K562 (cell line): ENCODE measurements around the gene SLC11A1. TPM values are rescaled to one million over a fixed set of nuclear protein-coding genes. Genes with fewer than 3 reads are reported as not detected.

Source experiments
- ATAC-seq: fragments of 200-7000 bp; cut with Tn5 transposase; 3 replicates; pipeline ENCODE4 v1.9.1; 2020; ENCODE audit warnings: moderate library complexity
- BruUV-seq: library from RNA; stranded (reverse); fragments of 400-500 nt; replicated peaks from 2 replicates; lab custom pipeline; 2021; lab: Mats Ljungman, UMichigan
- CTCF ChIA-PET: fragments of 300-600 bp; formaldehyde crosslinking; extraction: SDS; loops from one replicate; lab custom pipeline; 2021; ENCODE audit warnings: low intra/inter-chr PET ratio; lab: Yijun Ruan, JAX
- POLR2A ChIA-PET: fragments of 300-600, 350-650 bp; sonication (Branson Sonifier 250); formaldehyde crosslinking; extraction: SDS; loops from one replicate; lab custom pipeline; 2021; ENCODE audit warnings: antibody characterized with exemption, inconsistent platforms; lab: Yijun Ruan, JAX
- DNase-seq, 4 experiments: peaks; one replicate each; pipeline versions ENCODE4 v3.0.0 to v3.0.0-alpha.2; 2011 to 2018; ENCODE audit warnings: low spot score in 3 of 4, mixed read lengths in 3 of 4; ENCODE audit errors: extremely low read depth in 1 of 4
- FAIRE-seq: peaks from 2 replicates; lab custom pipeline; 2011; peaks lifted over from hg19 to GRCh38; lab: Jason Lieb, UNC
- H2AFZ ChIP-seq: 2 replicates; pipeline ENCODE4 v1.6.0; 2011; ENCODE audit warnings: low read depth, low read length, control low read depth, inconsistent platforms
- H3K27ac ChIP-seq: fragments of 200-600 bp; 3 replicates; pipeline ENCODE4 v1.8.0; 2011; ENCODE audit warnings: low read depth, mild to moderate bottlenecking, control low read depth, inconsistent platforms, low read length, moderate library complexity, mixed read lengths; ENCODE audit errors: extremely low read depth
- H3K27me3 ChIP-seq, 2 experiments: fragments of 300-600 bp in 1 of 2; 2 replicates in 1 of 2; 3 replicates in 1 of 2; pipeline versions ENCODE4 v1.6.0 to v1.8.0; 2011; ENCODE audit warnings: inconsistent platforms in 2 of 2, low read length in 2 of 2, mild to moderate bottlenecking in 1 of 2, mixed read lengths in 1 of 2, moderate library complexity in 1 of 2; ENCODE audit not compliant: control insufficient read depth in 2 of 2, insufficient read depth in 2 of 2
- H3K36me3 ChIP-seq: fragments of 300-600 bp; 3 replicates; pipeline ENCODE4 v1.8.0; 2011; ENCODE audit warnings: mild to moderate bottlenecking, low read length, inconsistent platforms; ENCODE audit not compliant: control insufficient read depth, insufficient read depth
- H3K4me1 ChIP-seq, 2 experiments: fragments of 200-600 bp in 1 of 2; replicated peaks in 1 of 2; 2 replicates in 1 of 2; 3 replicates in 1 of 2; pipeline versions ENCODE4 v1.5.1 to v1.8.0; 2011; ENCODE audit warnings: inconsistent platforms in 2 of 2, low read length in 2 of 2, mild to moderate bottlenecking in 1 of 2, mixed read lengths in 1 of 2, moderate library complexity in 1 of 2; ENCODE audit not compliant: control insufficient read depth in 2 of 2, insufficient read depth in 2 of 2
- H3K4me2 ChIP-seq: 2 replicates; pipeline ENCODE4 v1.6.1; 2011; ENCODE audit warnings: low read length, control low read depth, inconsistent platforms, mixed read lengths; ENCODE audit not compliant: insufficient read depth
- H3K4me3 ChIP-seq: fragments of 200-600 bp; sonication (generic), shearing (Covaris generic); 2 replicates; pipeline ENCODE4 v1.5.1; 2016; ENCODE audit warnings: control low read depth, inconsistent platforms
- H3K79me2 ChIP-seq: fragments of 200-600 bp; 3 replicates; pipeline ENCODE4 v1.8.0; 2011; ENCODE audit warnings: low read length, inconsistent platforms; ENCODE audit not compliant: control insufficient read depth, insufficient read depth
- H3K9ac ChIP-seq, 2 experiments: 2 replicates each; pipeline versions ENCODE4 v1.6.0 to v1.6.1; 2011; ENCODE audit warnings: low read depth in 2 of 2, low read length in 2 of 2, control low read depth in 1 of 2, inconsistent platforms in 1 of 2, mild to moderate bottlenecking in 1 of 2, mixed read lengths in 1 of 2; ENCODE audit not compliant: insufficient read depth in 1 of 2
- H3K9me1 ChIP-seq: one replicate; pipeline ENCODE4 v1.6.0; 2011; ENCODE audit warnings: inconsistent platforms, mild to moderate bottlenecking, low read length, moderate library complexity; ENCODE audit not compliant: control insufficient read depth, insufficient read depth
- H3K9me3 ChIP-seq: replicated peaks from 2 replicates; pipeline ENCODE4 v1.5.1; 2011; ENCODE audit warnings: low read depth, low read length, inconsistent platforms; ENCODE audit not compliant: control insufficient read depth, insufficient read depth
- H4K20me1 ChIP-seq: replicated peaks from 2 replicates; pipeline ENCODE4 v1.6.1; 2011; ENCODE audit warnings: low read length, inconsistent platforms, mixed read lengths; ENCODE audit not compliant: control insufficient read depth, insufficient read depth
- E4F1 ChIP-seq: fragments of 250-450 bp; sonication (Bioruptor Pico); IDR thresholded peaks from 2 replicates; pipeline ENCODE4 v1.5.0; 2021; ENCODE audit warnings: mild to moderate bottlenecking, borderline replicate concordance
- HIVEP1 ChIP-seq: fragments of 250-450 bp; sonication (Bioruptor Pico); IDR thresholded peaks from 2 replicates; pipeline ENCODE4 v1.4.0; 2020; ENCODE audit warnings: mild to moderate bottlenecking
- WGBS: fragments of 100-300 bp; shearing (Covaris generic); methylation state at CpG from one replicate; pipeline ENCODE4 v1.1.6; 2016; ENCODE audit warnings: low coverage, mixed read lengths; ENCODE audit not compliant: insufficient coverage; ENCODE audit errors: missing lambda C conversion rate; 5-methylcytosine and 5-hydroxymethylcytosine counted together
- in situ Hi-C: fragments of 300-500 bp; cut with MboI; formaldehyde crosslinking; loops from 4 replicates; pipeline ENCODE4 v1.15.0; 2018; ENCODE audit warnings: inconsistent platforms, mixed read lengths
- intact Hi-C: fragments of 100-400 bp; cut with micrococcal nuclease; formaldehyde crosslinking; loops from 2 replicates; pipeline ENCODE4 v1.14.2; 2022
- polyA plus RNA-seq, 8 experiments: library from polyadenylated mRNA; depleted of rRNA in 4 of 8; stranded (reverse) in 5 of 8; unstranded in 3 of 8; fragments of >200 nt; fragmentation: Nextera tagmentation in 2 of 8; fragmentation: Illumina TruSeq in 1 of 8; extraction: Ambion mirVana in 2 of 8; extraction: Trizol in 1 of 8; gene quantifications; 2 replicates each; pipeline versions ENCODE4 v1.2.1 to v1.2.3, GENCODE V29; 2011 to 2014; ENCODE audit warnings: inconsistent platforms in 1 of 8, missing spikeins in 1 of 8
- total RNA-seq, 7 experiments: library from RNA; depleted of rRNA in 6 of 7; stranded (reverse); fragments of >200 nt in 6 of 7; fragmentation: Illumina TruSeq in 2 of 7; extraction: Trizol in 2 of 7; gene quantifications; 2 replicates each; pipeline versions ENCODE4 v1.2.1 to v1.2.3, GENCODE V29; 2011 to 2021; ENCODE audit warnings: low replicate concordance in 1 of 7

Gene SLC11A1
- total and polyA plus RNA-seq, 9 of the 15 experiments (the other 6 are each of a cell fraction or from before 2014, with no cell fraction given): 0.35 to 1.6 (median 0.65) TPM

DNA sequence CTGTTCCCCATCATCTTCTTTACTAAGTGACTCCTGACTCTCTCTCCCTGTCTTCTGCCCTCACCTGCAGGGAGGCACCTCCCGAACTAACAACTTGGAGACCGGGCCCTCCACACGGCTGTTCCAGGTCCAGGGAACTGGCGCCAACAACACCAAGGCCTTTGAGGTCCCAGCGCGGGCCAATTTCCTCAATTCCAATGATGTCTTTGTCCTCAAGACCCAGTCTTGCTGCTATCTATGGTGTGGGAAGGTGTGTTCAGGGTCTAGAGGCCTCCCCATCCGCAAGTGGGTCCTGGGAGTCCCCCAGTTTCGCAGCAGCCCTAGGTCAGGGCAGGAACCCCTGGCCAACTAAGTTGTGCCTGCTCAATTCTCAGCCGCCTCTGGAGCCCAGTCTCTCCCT is 52.4 kb downstream of the SLC11A1 start:
- 52% methylated on average over 8 of the region's 9 CpGs for WGBS
- H3K9me1 ChIP-seq: no peaks in the 10 kb centered on the region
- H3K4me3 ChIP-seq: no peak overlapping the region
- no peaks in the 10 kb centered on the region for H3K27me3 ChIP-seq
- no peak overlapping the region for H3K4me2 ChIP-seq
- in situ Hi-C loops: no loop called here
- CTCF ChIA-PET: no interaction called here
- FAIRE-seq (no peak), ATAC-seq (no peak), DNase-seq (no peak)
- TF ChIP-seq E4F1: no peak
- no peak for TF ChIP-seq HIVEP1 (CRISPR knock-in tag)
- intact Hi-C loops: no loop called here
- BruUV-seq: no TSS peak
- POLR2A ChIA-PET: no interaction called here
- H4K20me1 ChIP-seq: no peaks in the 10 kb centered on the region
- no peak overlapping the region for H3K9ac ChIP-seq
- H3K9me3 ChIP-seq: no peaks in the 10 kb centered on the region
- H3K36me3 ChIP-seq: no peaks in the 10 kb centered on the region
- no peaks in the 10 kb centered on the region for H3K79me2 ChIP-seq
- H3K4me1 ChIP-seq: peaks cover 5 to 13% of the 10 kb centered on the region in 2 experiments
- no peak overlapping the region for H2AFZ ChIP-seq
- H3K27ac ChIP-seq: no peak overlapping the region
